Immature natural killer cell (primary cell): ENCODE results near the gene MRPL36. TPM values are rescaled to one million over a fixed set of nuclear protein-coding genes. Genes with fewer than 3 reads are reported as not detected.

ENCODE experiments used
- DNase-seq, 3 donors: peaks; one replicate each; pipeline ENCODE4 v3.0.0; 2022; ENCODE audit warnings: mixed read lengths in 1 of 3
- H3K27ac Mint-ChIP-seq, 6 donors: one replicate each; pipeline ENCODE4 v1.8.0; 2020; ENCODE audit warnings: mixed read lengths in 6 of 6, mild to moderate bottlenecking in 5 of 6, inconsistent platforms in 4 of 6, moderate library complexity in 3 of 6
- H3K27me3 Mint-ChIP-seq, 3 donors: one replicate each; pipeline ENCODE4 v1.8.0; 2020 to 2021; ENCODE audit warnings: low read depth in 3 of 3, mild to moderate bottlenecking in 3 of 3, mixed read lengths in 3 of 3, moderate library complexity in 3 of 3, inconsistent platforms in 1 of 3
- H3K36me3 Mint-ChIP-seq, 3 donors: one replicate each; pipeline ENCODE4 v1.8.0; 2020; ENCODE audit warnings: mixed read lengths in 3 of 3, inconsistent platforms in 2 of 3, mild to moderate bottlenecking in 2 of 3
- H3K4me1 Mint-ChIP-seq, 2 donors: one replicate each; pipeline ENCODE4 v1.8.0; 2020; ENCODE audit warnings: inconsistent platforms in 2 of 2, mild to moderate bottlenecking in 2 of 2, mixed read lengths in 2 of 2, moderate library complexity in 1 of 2
- H3K4me3 Mint-ChIP-seq, 5 donors: one replicate each; pipeline ENCODE4 v1.8.0; 2020; ENCODE audit warnings: mild to moderate bottlenecking in 5 of 5, mixed read lengths in 5 of 5, inconsistent platforms in 3 of 5, moderate library complexity in 3 of 5
- H3K9me3 Mint-ChIP-seq, 6 donors: one replicate each; pipeline ENCODE4 v1.8.0; 2020; ENCODE audit warnings: mild to moderate bottlenecking in 6 of 6, mixed read lengths in 6 of 6, inconsistent platforms in 4 of 6, moderate library complexity in 3 of 6
- polyA plus RNA-seq, 3 donors: library from polyadenylated mRNA; unstranded; fragments of 300-500 nt; fragmentation: Illumina TruSeq; gene quantifications; one replicate each; pipeline ENCODE4 v1.2.3, GENCODE V29; 2021

Gene MRPL36
- polyA plus RNA-seq, 3 donors from 2014 or later: 86.5 to 142 (median 87.6) TPM

- DNase-seq: no peak
Measured at GRCh38 chr5:1752881-1753280, 46.8 kb downstream of the MRPL36 start.

GRCh38 chr5:1751864-1752822 is 47.5 kb downstream of the MRPL36 start:
- H3K36me3 Mint-ChIP-seq: no peaks in the 10 kb centered on the region
- no peak for DNase-seq
- H3K27ac Mint-ChIP-seq: no peak overlapping the region
- no peaks in the 10 kb centered on the region for H3K9me3 Mint-ChIP-seq
- H3K4me1 Mint-ChIP-seq: no peaks in the 10 kb centered on the region
- peaks cover 0 to 5% (median 3%) of the 10 kb centered on the region in 3 donors for H3K27me3 Mint-ChIP-seq
- H3K4me3 Mint-ChIP-seq: no peak overlapping the region

More at GRCh38 chr5:1752881-1753280, 46.8 kb downstream of the MRPL36 start:
- Mint-ChIP-seq H3K27me3 (peaks cover 0 to 8% (median 4%) of the 10 kb centered on the region in 3 donors), H3K36me3 (no peaks in the 10 kb centered on the region), H3K9me3 (no peaks in the 10 kb centered on the region), H3K4me3 (no peak overlapping the region), H3K27ac (no peak overlapping the region), H3K4me1 (no peaks in the 10 kb centered on the region)

GRCh38 chr5:1751026-1751863 is 48.4 kb downstream of the MRPL36 start:
- no peak for DNase-seq
- Mint-ChIP-seq H3K36me3 (no peaks in the 10 kb centered on the region), H3K9me3 (no peaks in the 10 kb centered on the region), H3K27ac (no peak overlapping the region), H3K4me3 (no peak overlapping the region), H3K27me3 (peaks cover 0 to 3% (median 3%) of the 10 kb centered on the region in 3 donors), H3K4me1 (no peaks in the 10 kb centered on the region)

- H3K4me3 Mint-ChIP-seq: no peak overlapping the region
- H3K27me3 Mint-ChIP-seq: peaks cover 0 to 3% (median 3%) of the 10 kb centered on the region in 3 donors
- DNase-seq: no peak
- H3K36me3 Mint-ChIP-seq: no peaks in the 10 kb centered on the region
- no peaks in the 10 kb centered on the region for H3K4me1 Mint-ChIP-seq
- no peaks in the 10 kb centered on the region for H3K9me3 Mint-ChIP-seq
- no peak overlapping the region for H3K27ac Mint-ChIP-seq
Measured at GRCh38 chr5:1750469-1750868, 49.2 kb downstream of the MRPL36 start.

DNA sequence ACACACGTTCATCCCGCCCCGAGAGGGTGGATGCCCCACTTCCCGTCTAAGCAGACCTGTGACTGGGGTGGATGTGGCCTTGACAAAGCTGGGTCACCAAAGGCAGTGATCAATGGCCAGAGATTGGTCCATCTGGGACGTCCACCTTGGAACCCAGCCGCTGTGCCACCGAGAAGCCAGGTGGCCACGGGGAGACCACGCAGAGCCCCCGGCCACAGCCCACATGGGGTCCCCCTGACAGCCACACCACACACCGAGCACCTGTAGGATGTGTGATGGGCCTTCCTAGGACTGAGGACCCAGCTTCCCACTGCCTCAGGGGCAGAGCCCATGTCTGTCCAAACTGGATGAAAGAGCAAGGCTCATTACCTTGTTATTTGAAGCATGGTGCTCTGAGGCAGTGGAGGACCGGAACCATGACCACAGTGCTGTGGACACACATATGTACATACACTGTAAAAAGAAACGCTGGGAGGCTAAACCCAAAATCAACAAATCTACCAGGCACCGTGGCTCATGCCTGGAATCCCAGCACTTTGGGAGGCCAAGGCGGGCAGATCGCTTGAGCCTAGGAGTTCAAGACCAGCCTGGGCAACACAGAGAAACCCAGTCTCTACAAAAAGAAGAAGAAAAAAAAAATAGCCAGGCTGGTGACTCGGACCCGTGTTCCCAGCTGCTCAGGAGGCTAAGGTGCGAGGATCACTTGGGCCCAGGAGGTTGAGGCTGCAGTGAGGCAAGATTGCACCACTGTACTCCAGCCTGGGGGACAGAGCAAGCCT is 50.1 kb downstream of the MRPL36 start:
- DNase-seq: no peak
- H3K4me3 Mint-ChIP-seq: no peak overlapping the region
- no peaks in the 10 kb centered on the region for H3K9me3 Mint-ChIP-seq
- H3K4me1 Mint-ChIP-seq: no peaks in the 10 kb centered on the region
- no peak overlapping the region for H3K27ac Mint-ChIP-seq
- H3K27me3 Mint-ChIP-seq: peaks cover 0 to 3% (median 3%) of the 10 kb centered on the region in 3 donors
- no peaks in the 10 kb centered on the region for H3K36me3 Mint-ChIP-seq

GRCh38 chr5:1748845-1749244 is 50.8 kb downstream of the MRPL36 start:
- no peak for DNase-seq
- no peaks in the 10 kb centered on the region for H3K9me3 Mint-ChIP-seq
- H3K4me3 Mint-ChIP-seq: no peak overlapping the region
- no peak overlapping the region for H3K27ac Mint-ChIP-seq
- peaks cover 0 to 3% (median 3%) of the 10 kb centered on the region in 3 donors for H3K27me3 Mint-ChIP-seq
- H3K4me1 Mint-ChIP-seq: no peaks in the 10 kb centered on the region
- no peaks in the 10 kb centered on the region for H3K36me3 Mint-ChIP-seq

Other genes with a start within 250 kb of the MRPL36 start
- gene NDUFS6, start 1.6 kb upstream of the MRPL36 start, polyA plus RNA-seq: 10 to 100 TPM; 75.8 to 96.0 (median 89.8) TPM
- not detected for gene IRX4, start 83.1 kb upstream of the MRPL36 start, polyA plus RNA-seq